ENCODE results near the gene IPP.
"Not testable (repeated sequence)": the region's sequence is repeated elsewhere in the genome, so short reads cannot be mapped to it uniquely, and the experiment has no call there.

IPP gene

DNA sequence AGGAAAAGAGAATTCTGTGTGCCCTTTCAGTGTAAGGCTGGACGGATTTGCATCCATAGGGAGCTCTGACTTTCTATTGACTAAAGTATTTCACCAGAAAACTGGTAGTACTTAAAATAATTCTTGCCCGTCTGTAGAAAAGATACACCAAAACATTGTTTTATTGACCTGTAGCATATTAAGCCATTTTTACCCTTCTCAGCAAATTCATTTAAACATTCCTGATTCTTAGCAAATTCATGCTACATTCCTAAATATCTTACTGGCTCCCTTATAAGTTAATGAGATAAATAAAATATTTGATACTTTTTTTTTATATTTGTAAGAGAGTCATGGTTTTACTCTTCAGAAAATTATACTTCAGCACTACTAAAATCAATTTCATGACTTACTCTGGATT is 1.6 kb upstream of the IPP start:
- TF ChIP-seq, protein P1, sequence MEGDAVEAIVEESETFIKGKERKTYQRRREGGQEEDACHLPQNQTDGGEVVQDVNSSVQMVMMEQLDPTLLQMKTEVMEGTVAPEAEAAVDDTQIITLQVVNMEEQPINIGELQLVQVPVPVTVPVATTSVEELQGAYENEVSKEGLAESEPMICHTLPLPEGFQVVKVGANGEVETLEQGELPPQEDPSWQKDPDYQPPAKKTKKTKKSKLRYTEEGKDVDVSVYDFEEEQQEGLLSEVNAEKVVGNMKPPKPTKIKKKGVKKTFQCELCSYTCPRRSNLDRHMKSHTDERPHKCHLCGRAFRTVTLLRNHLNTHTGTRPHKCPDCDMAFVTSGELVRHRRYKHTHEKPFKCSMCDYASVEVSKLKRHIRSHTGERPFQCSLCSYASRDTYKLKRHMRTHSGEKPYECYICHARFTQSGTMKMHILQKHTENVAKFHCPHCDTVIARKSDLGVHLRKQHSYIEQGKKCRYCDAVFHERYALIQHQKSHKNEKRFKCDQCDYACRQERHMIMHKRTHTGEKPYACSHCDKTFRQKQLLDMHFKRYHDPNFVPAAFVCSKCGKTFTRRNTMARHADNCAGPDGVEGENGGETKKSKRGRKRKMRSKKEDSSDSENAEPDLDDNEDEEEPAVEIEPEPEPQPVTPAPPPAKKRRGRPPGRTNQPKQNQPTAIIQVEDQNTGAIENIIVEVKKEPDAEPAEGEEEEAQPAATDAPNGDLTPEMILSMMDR (IDR thresholded peaks at IDR 0.05) = no peak
- no peak overlapping the region for H2AFZ ChIP-seq
- no peaks in the 10 kb centered on the region for H3K9me3 ChIP-seq (ENCODE audit: control insufficient read depth, low read length)
- H3K9ac ChIP-seq = no peak overlapping the region
- H3K4me3 ChIP-seq (ENCODE audit: low read depth, low read length) = no peak overlapping the region
- H3K4me1 ChIP-seq = no peaks in the 10 kb centered on the region
- H3K27me3 ChIP-seq (ENCODE audit: control insufficient read depth, insufficient read depth, low read length) = no peaks in the 10 kb centered on the region
- no peak overlapping the region for H3K27ac ChIP-seq
- H3K79me2 ChIP-seq = no peaks in the 10 kb centered on the region
- H3K36me3 ChIP-seq (ENCODE audit: control insufficient read depth, insufficient read depth, low read length) = no peaks in the 10 kb centered on the region
- no peak overlapping the region for H3K4me2 ChIP-seq (ENCODE audit: low read length)

DNA sequence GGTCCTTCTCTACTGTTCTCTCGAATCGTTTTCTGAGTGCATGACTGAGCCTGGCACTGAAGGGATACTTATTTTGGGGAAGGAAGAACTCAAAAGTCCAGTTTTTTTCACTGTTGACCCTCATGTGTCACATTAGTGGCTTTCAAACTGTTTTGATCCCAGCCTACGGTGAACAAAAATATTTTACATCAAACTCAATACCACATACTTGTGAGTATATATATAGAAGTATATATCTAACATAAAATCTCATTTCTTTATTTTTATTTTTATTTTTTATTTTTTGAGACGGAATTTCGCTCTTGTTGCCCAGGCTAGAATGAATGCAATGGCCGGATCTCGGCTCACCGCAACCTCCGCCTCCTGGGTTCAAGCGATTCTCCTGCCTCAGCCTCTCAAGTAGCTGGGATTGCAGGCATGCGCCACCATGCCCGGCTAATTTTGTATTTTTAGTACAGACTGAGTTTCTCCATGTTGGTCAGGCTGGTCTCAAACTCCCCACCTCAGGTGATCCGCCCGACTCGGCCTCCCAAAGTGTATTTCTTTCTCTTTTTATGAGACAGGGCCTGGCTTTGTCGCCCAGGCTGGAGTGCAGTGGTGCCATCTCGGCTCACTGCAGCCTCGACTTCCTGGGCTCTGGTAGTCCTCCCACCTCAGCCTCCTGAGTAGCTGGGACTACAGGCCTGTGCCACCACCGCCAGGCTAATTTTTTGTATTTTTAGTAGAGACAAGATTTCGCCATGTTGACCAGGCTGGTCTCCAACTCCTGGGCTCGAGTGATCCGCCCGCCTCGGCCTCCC is 786 bp upstream of the IPP start:
- Histone ChIP-seq H3K27ac (peak overlapping the region; percentile 94), H2AFZ (peak overlapping the region; percentile 98), H3K4me3 (ENCODE audit: low read depth, low read length) (peak overlapping the region; percentile 99), H3K4me2 (ENCODE audit: low read length) (peak overlapping the region; percentile 99)
- H3K9ac ChIP-seq; H3K4me1 ChIP-seq; H3K79me2 ChIP-seq; H3K36me3 ChIP-seq (ENCODE audit: control insufficient read depth, insufficient read depth, low read length); H3K27me3 ChIP-seq (ENCODE audit: control insufficient read depth, insufficient read depth, low read length); H3K9me3 ChIP-seq (ENCODE audit: control insufficient read depth, low read length): not testable (repeated sequence)

DNA sequence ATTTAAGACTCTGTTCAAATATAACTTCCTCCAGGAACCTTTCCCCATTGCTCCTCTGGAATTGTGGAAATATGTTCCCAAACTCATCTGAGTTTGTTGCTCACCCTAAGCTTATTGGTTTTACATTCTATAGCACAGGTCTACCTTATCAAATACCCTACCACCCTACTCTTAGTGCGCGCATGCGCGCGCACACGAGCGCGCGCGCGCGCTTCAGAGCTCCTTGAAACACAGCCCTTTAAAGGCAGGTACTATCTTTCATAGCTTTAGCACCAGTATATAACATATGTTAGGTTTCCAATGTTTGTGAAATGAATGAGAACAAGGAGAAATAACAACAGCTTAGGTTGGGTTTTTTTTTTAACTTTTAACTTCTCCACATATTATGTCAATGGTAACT is 3.5 kb downstream of the IPP start:
- Histone ChIP-seq H3K79me2 (no peaks in the 10 kb centered on the region), H3K9ac (no peak overlapping the region), H3K4me2 (ENCODE audit: low read length) (no peak overlapping the region), H2AFZ (no peak overlapping the region), H3K36me3 (ENCODE audit: control insufficient read depth, insufficient read depth, low read length) (no peaks in the 10 kb centered on the region), H3K4me1 (no peaks in the 10 kb centered on the region), H3K27ac (no peak overlapping the region), H3K27me3 (ENCODE audit: control insufficient read depth, insufficient read depth, low read length) (no peaks in the 10 kb centered on the region), H3K9me3 (ENCODE audit: control insufficient read depth, low read length) (no peaks in the 10 kb centered on the region), H3K4me3 (ENCODE audit: low read depth, low read length) (no peak overlapping the region)
- TF ChIP-seq, protein P1 (IDR thresholded peaks at IDR 0.05) = no peak

DNA sequence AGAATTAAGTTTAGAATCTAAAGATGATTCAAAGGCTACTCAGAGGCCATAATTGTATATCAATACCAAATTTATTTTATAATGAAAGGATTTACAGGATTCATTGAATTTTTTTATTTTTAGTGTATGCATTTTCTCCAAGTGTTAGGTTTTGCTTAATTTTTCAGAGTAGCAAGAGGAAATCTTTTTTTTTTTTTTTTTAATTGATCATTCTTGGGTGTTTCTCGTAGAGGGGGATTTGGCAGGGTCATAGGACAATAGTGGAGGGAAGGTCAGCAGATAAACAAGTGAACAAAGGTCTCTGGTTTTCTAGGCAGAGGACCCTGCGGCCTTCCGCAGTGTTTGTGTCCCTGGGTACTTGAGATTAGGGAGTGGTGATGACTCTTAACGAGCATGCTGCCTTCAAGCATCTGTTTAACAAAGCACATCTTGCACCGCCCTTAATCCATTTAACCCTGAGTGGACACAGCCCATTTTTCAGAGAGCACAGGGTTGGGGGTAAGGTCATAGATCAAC is 10.8 kb downstream of the IPP start:
- not testable (repeated sequence) for H2AFZ ChIP-seq; H3K4me1 ChIP-seq; H3K36me3 ChIP-seq (ENCODE audit: control insufficient read depth, insufficient read depth, low read length); H3K79me2 ChIP-seq; H3K27ac ChIP-seq; H3K9ac ChIP-seq; H3K27me3 ChIP-seq (ENCODE audit: control insufficient read depth, insufficient read depth, low read length); H3K9me3 ChIP-seq (ENCODE audit: control insufficient read depth, low read length); H3K4me2 ChIP-seq (ENCODE audit: low read length); H3K4me3 ChIP-seq (ENCODE audit: low read depth, low read length)

DNA sequence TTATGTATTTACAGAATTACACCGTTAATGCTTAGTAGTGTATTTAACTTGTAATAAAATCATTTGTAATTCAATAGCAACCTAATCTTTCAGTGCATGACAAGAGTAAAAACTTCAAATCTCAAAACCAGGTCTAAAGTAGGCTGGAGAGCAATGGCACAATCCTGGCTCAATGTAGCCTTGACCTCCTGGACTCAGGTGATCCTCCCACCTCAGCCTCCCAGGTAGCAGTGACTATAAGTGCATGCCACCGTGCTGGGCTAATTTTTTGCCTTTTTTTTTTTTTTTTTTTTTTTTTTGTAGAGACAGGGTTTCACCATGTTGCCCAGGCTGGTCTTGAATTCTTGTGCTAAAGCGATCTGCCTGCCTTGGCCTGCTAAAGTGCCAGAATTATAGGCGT is 11.3 kb downstream of the IPP start:
- no peak overlapping the region for H3K9ac ChIP-seq
- H3K9me3 ChIP-seq (ENCODE audit: control insufficient read depth, low read length) = no peaks in the 10 kb centered on the region
- H3K36me3 ChIP-seq (ENCODE audit: control insufficient read depth, insufficient read depth, low read length) = no peaks in the 10 kb centered on the region
- no peaks in the 10 kb centered on the region for H3K79me2 ChIP-seq
- H3K4me3 ChIP-seq (ENCODE audit: low read depth, low read length) = no peak overlapping the region
- no peaks in the 10 kb centered on the region for H3K4me1 ChIP-seq
- no peak overlapping the region for H3K27ac ChIP-seq
- no peak overlapping the region for H2AFZ ChIP-seq
- TF ChIP-seq, protein P1 (IDR thresholded peaks at IDR 0.05) = no peak
- H3K27me3 ChIP-seq (ENCODE audit: control insufficient read depth, insufficient read depth, low read length) = no peaks in the 10 kb centered on the region
- no peak overlapping the region for H3K4me2 ChIP-seq (ENCODE audit: low read length)
